ENCODE measurements around the gene CSRP1. TPM values are rescaled to one million over a fixed set of nuclear protein-coding genes. Genes with fewer than 3 reads are reported as not detected.

CSRP1 gene
- total and polyA plus RNA-seq, 9 of the 15 experiments (the other 6 are each of a cell fraction or from before 2014, with no cell fraction given) = 6.8 to 39.4 (median 23.7) TPM

DNA sequence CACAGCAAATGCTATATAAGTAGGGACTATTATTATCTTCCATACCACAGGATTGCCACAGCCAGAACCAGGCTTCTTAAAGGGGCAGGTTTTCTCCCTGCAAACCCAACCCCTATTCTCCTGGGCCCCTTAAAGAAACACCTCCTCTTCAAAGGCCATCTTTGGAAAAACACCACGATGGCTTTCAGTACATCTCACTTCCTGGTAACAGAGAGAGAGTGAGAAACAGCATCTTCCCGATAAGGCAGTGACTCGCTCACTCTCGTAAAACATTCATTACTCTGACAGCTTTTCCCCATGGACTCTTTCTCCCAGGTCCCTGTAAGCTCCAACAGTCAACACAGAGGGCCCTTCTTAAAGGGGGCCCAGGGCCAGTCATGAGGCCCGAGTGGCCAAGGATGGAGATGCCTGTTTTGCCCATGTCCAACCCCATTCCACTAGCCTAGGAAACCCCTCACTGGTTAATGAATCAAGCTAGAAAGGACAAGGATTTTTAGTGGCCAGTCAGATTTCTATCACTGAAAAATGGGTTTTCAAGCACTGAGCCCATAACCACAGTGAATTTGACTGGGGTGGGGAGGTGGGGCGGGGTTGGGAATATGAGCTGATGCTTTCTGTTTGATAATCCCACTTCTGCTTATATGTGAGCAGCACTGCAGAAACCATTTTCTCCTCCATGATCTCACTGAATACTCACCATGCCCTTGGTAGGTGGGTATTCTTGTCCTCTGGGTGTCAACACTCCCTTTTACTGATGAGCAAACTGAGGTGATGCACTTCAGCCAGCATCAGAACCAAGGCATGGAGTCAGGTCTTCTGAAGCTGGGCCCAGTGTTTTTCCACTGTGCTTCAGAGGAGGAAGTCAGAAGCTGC lies 28.4 kb upstream of the CSRP1 start (continued):
- TF ChIP-seq ZNF584 (CRISPR knock-in tag; IDR thresholded peaks at IDR 0.05; ENCODE audit: low read depth) = peak; percentile 38; the same call in 1 of the 2 replicates
- TF ChIP-seq, protein P1, sequence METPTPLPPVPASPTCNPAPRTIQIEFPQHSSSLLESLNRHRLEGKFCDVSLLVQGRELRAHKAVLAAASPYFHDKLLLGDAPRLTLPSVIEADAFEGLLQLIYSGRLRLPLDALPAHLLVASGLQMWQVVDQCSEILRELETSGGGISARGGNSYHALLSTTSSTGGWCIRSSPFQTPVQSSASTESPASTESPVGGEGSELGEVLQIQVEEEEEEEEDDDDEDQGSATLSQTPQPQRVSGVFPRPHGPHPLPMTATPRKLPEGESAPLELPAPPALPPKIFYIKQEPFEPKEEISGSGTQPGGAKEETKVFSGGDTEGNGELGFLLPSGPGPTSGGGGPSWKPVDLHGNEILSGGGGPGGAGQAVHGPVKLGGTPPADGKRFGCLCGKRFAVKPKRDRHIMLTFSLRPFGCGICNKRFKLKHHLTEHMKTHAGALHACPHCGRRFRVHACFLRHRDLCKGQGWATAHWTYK (CRISPR knock-in tag; IDR thresholded peaks at IDR 0.05) = no peak
- TF ChIP-seq ELF2 (CRISPR knock-in tag; IDR thresholded peaks at IDR 0.05) = 0 out of 2 replicates have a peak, but pooled peaks have one; percentile 49
- TF ChIP-seq, protein P2, sequence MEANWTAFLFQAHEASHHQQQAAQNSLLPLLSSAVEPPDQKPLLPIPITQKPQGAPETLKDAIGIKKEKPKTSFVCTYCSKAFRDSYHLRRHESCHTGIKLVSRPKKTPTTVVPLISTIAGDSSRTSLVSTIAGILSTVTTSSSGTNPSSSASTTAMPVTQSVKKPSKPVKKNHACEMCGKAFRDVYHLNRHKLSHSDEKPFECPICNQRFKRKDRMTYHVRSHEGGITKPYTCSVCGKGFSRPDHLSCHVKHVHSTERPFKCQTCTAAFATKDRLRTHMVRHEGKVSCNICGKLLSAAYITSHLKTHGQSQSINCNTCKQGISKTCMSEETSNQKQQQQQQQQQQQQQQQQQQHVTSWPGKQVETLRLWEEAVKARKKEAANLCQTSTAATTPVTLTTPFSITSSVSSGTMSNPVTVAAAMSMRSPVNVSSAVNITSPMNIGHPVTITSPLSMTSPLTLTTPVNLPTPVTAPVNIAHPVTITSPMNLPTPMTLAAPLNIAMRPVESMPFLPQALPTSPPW (CRISPR knock-in tag; IDR thresholded peaks at IDR 0.05) = peak; percentile 66
- TF ChIP-seq RBM34 (IDR thresholded peaks at IDR 0.05; ENCODE audit: borderline replicate concordance, insufficient read depth, low read length) = no peak
- no peak for TF ChIP-seq TRIM25 (IDR thresholded peaks at IDR 0.05; ENCODE audit: borderline replicate concordance)
- no peak for TF ChIP-seq ETV6 (IDR thresholded peaks at IDR 0.05; ENCODE audit: borderline replicate concordance in 1 of 2, low read depth in 2 of 2, low read length in 1 of 2)
- no peak for TF ChIP-seq ETV6 (CRISPR knock-in tag; IDR thresholded peaks at IDR 0.05; ENCODE audit: borderline replicate concordance)
- no peak for TF ChIP-seq JUN (IDR thresholded peaks at IDR 0.05; ENCODE audit: borderline replicate concordance, low read depth, low read length)
- TF ChIP-seq JUN (CRISPR knock-in tag; IDR thresholded peaks at IDR 0.05; ENCODE audit: borderline replicate concordance) = no peak
- TF ChIP-seq TSC22D4 (tag; IDR thresholded peaks at IDR 0.05) = no peak
- no peak for TF ChIP-seq ZNF311 (CRISPR knock-in tag; IDR thresholded peaks at IDR 0.05)
- TF ChIP-seq, protein P3, sequence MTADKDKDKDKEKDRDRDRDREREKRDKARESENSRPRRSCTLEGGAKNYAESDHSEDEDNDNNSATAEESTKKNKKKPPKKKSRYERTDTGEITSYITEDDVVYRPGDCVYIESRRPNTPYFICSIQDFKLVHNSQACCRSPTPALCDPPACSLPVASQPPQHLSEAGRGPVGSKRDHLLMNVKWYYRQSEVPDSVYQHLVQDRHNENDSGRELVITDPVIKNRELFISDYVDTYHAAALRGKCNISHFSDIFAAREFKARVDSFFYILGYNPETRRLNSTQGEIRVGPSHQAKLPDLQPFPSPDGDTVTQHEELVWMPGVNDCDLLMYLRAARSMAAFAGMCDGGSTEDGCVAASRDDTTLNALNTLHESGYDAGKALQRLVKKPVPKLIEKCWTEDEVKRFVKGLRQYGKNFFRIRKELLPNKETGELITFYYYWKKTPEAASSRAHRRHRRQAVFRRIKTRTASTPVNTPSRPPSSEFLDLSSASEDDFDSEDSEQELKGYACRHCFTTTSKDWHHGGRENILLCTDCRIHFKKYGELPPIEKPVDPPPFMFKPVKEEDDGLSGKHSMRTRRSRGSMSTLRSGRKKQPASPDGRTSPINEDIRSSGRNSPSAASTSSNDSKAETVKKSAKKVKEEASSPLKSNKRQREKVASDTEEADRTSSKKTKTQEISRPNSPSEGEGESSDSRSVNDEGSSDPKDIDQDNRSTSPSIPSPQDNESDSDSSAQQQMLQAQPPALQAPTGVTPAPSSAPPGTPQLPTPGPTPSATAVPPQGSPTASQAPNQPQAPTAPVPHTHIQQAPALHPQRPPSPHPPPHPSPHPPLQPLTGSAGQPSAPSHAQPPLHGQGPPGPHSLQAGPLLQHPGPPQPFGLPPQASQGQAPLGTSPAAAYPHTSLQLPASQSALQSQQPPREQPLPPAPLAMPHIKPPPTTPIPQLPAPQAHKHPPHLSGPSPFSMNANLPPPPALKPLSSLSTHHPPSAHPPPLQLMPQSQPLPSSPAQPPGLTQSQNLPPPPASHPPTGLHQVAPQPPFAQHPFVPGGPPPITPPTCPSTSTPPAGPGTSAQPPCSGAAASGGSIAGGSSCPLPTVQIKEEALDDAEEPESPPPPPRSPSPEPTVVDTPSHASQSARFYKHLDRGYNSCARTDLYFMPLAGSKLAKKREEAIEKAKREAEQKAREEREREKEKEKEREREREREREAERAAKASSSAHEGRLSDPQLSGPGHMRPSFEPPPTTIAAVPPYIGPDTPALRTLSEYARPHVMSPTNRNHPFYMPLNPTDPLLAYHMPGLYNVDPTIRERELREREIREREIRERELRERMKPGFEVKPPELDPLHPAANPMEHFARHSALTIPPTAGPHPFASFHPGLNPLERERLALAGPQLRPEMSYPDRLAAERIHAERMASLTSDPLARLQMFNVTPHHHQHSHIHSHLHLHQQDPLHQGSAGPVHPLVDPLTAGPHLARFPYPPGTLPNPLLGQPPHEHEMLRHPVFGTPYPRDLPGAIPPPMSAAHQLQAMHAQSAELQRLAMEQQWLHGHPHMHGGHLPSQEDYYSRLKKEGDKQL (CRISPR knock-in tag; IDR thresholded peaks at IDR 0.05; ENCODE audit: borderline replicate concordance) = 0 out of 2 replicates have a peak, but pooled peaks have one; percentile 59
